Heart left ventricle (tissue), 16 donors: ENCODE measurements around the gene DNAH17. TPM values are rescaled to one million over a fixed set of nuclear protein-coding genes. Genes with fewer than 3 reads are reported as not detected.

Experiments
- ATAC-seq, 4 donors: fragments of 200-7000 bp; cut with Tn5 transposase; one replicate each; pipeline ENCODE4 v1.9.1; 2020 to 2022; ENCODE audit warnings: moderate library complexity in 4 of 4, mild to moderate bottlenecking in 3 of 4, moderate number of reproducible peaks in 1 of 4
- DNase-seq, 5 donors: peaks; one replicate each; pipeline ENCODE4 v3.0.0-alpha.2; 2020
- H3K27ac ChIP-seq, 12 donors: fragments of 200-600 bp; sonication (generic) in 4 of 12; one replicate each; pipeline versions ENCODE4 v1.5.0 to v1.8.0; 2016 to 2022; ENCODE audit warnings: mild to moderate bottlenecking in 2 of 12
- H3K27me3 ChIP-seq, 9 donors: fragments of 200-600 bp; sonication (generic) in 2 of 9; one replicate each; pipeline versions ENCODE4 v1.5.1 to v1.8.0; 2016 to 2022; ENCODE audit warnings: mild to moderate bottlenecking in 3 of 9
- H3K36me3 ChIP-seq, 9 donors: fragments of 200-600 bp; sonication (generic) in 2 of 9; one replicate each; pipeline versions ENCODE4 v1.5.0 to v1.8.0; 2018 to 2022; ENCODE audit warnings: mild to moderate bottlenecking in 2 of 9
- H3K4me1 ChIP-seq, 12 donors: fragments of 200-600 bp; sonication (generic) in 4 of 12; one replicate each; pipeline versions ENCODE4 v1.5.0 to v1.8.0; 2016 to 2022; ENCODE audit warnings: mild to moderate bottlenecking in 3 of 12
- H3K4me3 ChIP-seq, 12 donors: fragments of 200-600 bp; sonication (generic) in 4 of 12; one replicate each; pipeline versions ENCODE4 v1.5.0 to v1.8.0; 2017 to 2022; ENCODE audit warnings: mild to moderate bottlenecking in 9 of 12, moderate library complexity in 4 of 12
- H3K9me3 ChIP-seq, 12 donors: fragments of 200-600 bp; sonication (generic) in 4 of 12; one replicate each; pipeline versions ENCODE4 v1.5.0 to v1.8.0; 2016 to 2022; ENCODE audit warnings: mild to moderate bottlenecking in 1 of 12
- POLR2A ChIP-seq, 2 donors: fragments of 450-650 bp; IDR thresholded peaks; one replicate each; pipeline ENCODE4 v1.6.1; 2017; ENCODE audit warnings: antibody characterized with exemption in 2 of 2, mild to moderate bottlenecking in 2 of 2, moderate library complexity in 2 of 2
- WGBS, 4 donors: extraction: QIAGEN DNeasy Blood & Tissue Kit in 2 of 4; methylation state at CpG; one replicate each; pipeline versions ENCODE4 v1.1.5 to v1.1.7; 2013 to 2018; 5-methylcytosine and 5-hydroxymethylcytosine counted together
- intact Hi-C, 10 donors: fragments of 100-400 bp; cut with DNase I; formaldehyde crosslinking; loops; one replicate each; pipeline versions ENCODE4 v1.11.1 to v1.14.2; 2022
- polyA plus RNA-seq, 2 donors: library from polyadenylated mRNA; stranded (reverse); fragments of 200-250 nt; gene quantifications; one replicate each; pipeline ENCODE4 v1.2.3, GENCODE V29; 2013
- total RNA-seq, 9 donors: library from RNA; depleted of rRNA in 2 of 9; stranded (reverse); fragments of >200 nt in 2 of 9; fragmentation: NEBNext Ultra II Directional in 3 of 9; extraction: Animal tissue kit (Norgen Biotek cat#: 25700) in 3 of 9; gene quantifications; one replicate each; pipeline versions ENCODE4 v1.1.0 to v1.2.4, GENCODE V29; 2016 to 2023
- TF ChIP-seq, protein P1 (sequence below), 12 donors: fragments of 200-600 bp; sonication (generic) in 4 of 12; IDR thresholded peaks; one replicate each; pipeline versions ENCODE4 v1.5.0 to v1.8.0; 2018 to 2022; ENCODE audit warnings: antibody characterized with exemption in 12 of 12, mild to moderate bottlenecking in 5 of 12
- donor health status: ischemic (EF 13 %, LVEDD 7.1; RV severe dilation, severe dysfunction).
- donor health status: healthy with polysubstance abuse.
- donor health status: DM: no; HTN: yes; CAD: no.
- donor health status: DM: no; HTN: no; CAD: no.
- donor health status: ischemic (EF 25% LVEDD 6.9; RV normal size, moderate dysfunction).
- donor health status: ischemic (EF 25% LVEDD 5.7; RV mildly dilated, moderate dysfunction).
- donor health status: healthy.
- donor health status: DM: yes; HTN: yes; CAD: no.
- donor health status: ischemic (EF 35%, LVEDD 5.7; RV mildly dilated, moderate dysfunction).
- donor health status: nonischemic (EF 11% LVEDD 7.7; RV severe dilation, severe dysfunction).
- donor health status: DM: yes; HTN: yes; CAD: no.
- donor health status: PGD.
- donor health status: ischemic (EF 29% LVEDD 5.4; RV normal size, mild dysfunction).
- donor health status: nonischemic (EF 23%, LVEDD 6.1; RV moderate dilation, normal function).

Gene DNAH17
- total and polyA plus RNA-seq, 11 donors, result 0.02 to 0.63 (median 0.17) TPM; not detected in 4

GRCh38 chr17:78501241-78502036, 75.8 kb downstream of the DNAH17 start:
- Histone ChIP-seq H3K27me3 (no peaks in the 10 kb centered on the region), H3K27ac (no peak overlapping the region), H3K9me3 (no peaks in the 10 kb centered on the region), H3K4me1 (peaks cover 0 to 14% (median 1%) of the 10 kb centered on the region in 12 donors), H3K36me3 (no peaks in the 10 kb centered on the region), H3K4me3 (no peak overlapping the region)
- no peak for DNase-seq
- intact Hi-C loops, result loop anchor here in 1 of 10 donors (5.0 kb wide), 1 partner anchor 96 kb away; no protein-coding TSS in a partner anchor
- no peak for ATAC-seq
- 89 to 97% (median 91%) methylated on average over 24 to 27 of the region's 27 CpGs for WGBS, 4 donors
- TF ChIP-seq, protein P1, sequence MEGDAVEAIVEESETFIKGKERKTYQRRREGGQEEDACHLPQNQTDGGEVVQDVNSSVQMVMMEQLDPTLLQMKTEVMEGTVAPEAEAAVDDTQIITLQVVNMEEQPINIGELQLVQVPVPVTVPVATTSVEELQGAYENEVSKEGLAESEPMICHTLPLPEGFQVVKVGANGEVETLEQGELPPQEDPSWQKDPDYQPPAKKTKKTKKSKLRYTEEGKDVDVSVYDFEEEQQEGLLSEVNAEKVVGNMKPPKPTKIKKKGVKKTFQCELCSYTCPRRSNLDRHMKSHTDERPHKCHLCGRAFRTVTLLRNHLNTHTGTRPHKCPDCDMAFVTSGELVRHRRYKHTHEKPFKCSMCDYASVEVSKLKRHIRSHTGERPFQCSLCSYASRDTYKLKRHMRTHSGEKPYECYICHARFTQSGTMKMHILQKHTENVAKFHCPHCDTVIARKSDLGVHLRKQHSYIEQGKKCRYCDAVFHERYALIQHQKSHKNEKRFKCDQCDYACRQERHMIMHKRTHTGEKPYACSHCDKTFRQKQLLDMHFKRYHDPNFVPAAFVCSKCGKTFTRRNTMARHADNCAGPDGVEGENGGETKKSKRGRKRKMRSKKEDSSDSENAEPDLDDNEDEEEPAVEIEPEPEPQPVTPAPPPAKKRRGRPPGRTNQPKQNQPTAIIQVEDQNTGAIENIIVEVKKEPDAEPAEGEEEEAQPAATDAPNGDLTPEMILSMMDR (IDR thresholded peaks at IDR 0.05), result no peak
- no peak for TF ChIP-seq POLR2A (IDR thresholded peaks at IDR 0.05)

GRCh38 chr17:78500806-78501205, 76.4 kb downstream of the DNAH17 start:
- intact Hi-C loops, result loop anchor here in 1 of 10 donors (5.0 kb wide), 1 partner anchor 96 kb away; no protein-coding TSS in a partner anchor
- TF ChIP-seq, protein P1 (IDR thresholded peaks at IDR 0.05), result no peak
- TF ChIP-seq POLR2A (IDR thresholded peaks at IDR 0.05), result no peak

GRCh38 chr17:78499715-78500540, 77.3 kb downstream of the DNAH17 start:
- intact Hi-C loops, result loop anchor here in 9 of 10 donors (2.0 to 10.0 kb wide), 12 partner anchors 92 to 475 kb away; partner anchors contain the start of gene LGALS3BP (in 1 of the 9)
- Histone ChIP-seq H3K4me1 (peaks cover 0 to 9% (median 1%) of the 10 kb centered on the region in 12 donors), H3K36me3 (no peaks in the 10 kb centered on the region), H3K9me3 (no peaks in the 10 kb centered on the region), H3K4me3 (no peak overlapping the region), H3K27ac (no peak overlapping the region), H3K27me3 (no peaks in the 10 kb centered on the region)
- no peak for DNase-seq
- 83 to 91% (median 89%) methylated on average over 21 of the region's 21 CpGs for WGBS, 4 donors
- no peak for ATAC-seq
- TF ChIP-seq, protein P1 (IDR thresholded peaks at IDR 0.05), result no peak
- TF ChIP-seq POLR2A (IDR thresholded peaks at IDR 0.05), result no peak

More at GRCh38 chr17:78500806-78501205, 76.4 kb downstream of the DNAH17 start:
- 91 to 95% (median 95%) methylated on average over 7 of the region's 7 CpGs for WGBS, 4 donors
- Histone ChIP-seq H3K4me1 (peaks cover 0 to 9% (median 1%) of the 10 kb centered on the region in 12 donors), H3K9me3 (no peaks in the 10 kb centered on the region), H3K27ac (no peak overlapping the region), H3K36me3 (no peaks in the 10 kb centered on the region), H3K27me3 (no peaks in the 10 kb centered on the region), H3K4me3 (no peak overlapping the region)
- ATAC-seq (no peak), DNase-seq (no peak)
